Posterior vena cava (tissue), 2 donors: ENCODE data around the gene AMBN. TPM values are rescaled to one million over a fixed set of nuclear protein-coding genes. Genes with fewer than 3 reads are reported as not detected.

ENCODE experiments used
- DNase-seq: peaks from one replicate; pipeline ENCODE4 v3.0.0-alpha.2; 2020; ENCODE audit warnings: low spot score
- intact Hi-C, 2 donors: fragments of 100-400 bp; cut with DNase I; formaldehyde crosslinking; loops; one replicate each; pipeline versions ENCODE4 v1.14.1 to v1.14.2; 2022 to 2023
- long read RNA-seq, 2 donors: library from polyadenylated mRNA; unstranded; transcript quantifications; one replicate each; pipeline ENCODE4 v2.0.0, GENCODE V29; 2020 to 2021
- total RNA-seq, 2 donors: library from RNA; stranded (reverse); fragmentation: NEBNext Ultra II Directional; extraction: Animal tissue kit (Norgen Biotek cat#: 25700); gene quantifications; one replicate each; pipeline ENCODE4 v1.2.1, GENCODE V29; 2021
- donor health status: DM: yes; HTN: yes; CAD: no.
- donor health status: DM: yes; HTN: yes; CAD: no.

Gene AMBN, protein sequence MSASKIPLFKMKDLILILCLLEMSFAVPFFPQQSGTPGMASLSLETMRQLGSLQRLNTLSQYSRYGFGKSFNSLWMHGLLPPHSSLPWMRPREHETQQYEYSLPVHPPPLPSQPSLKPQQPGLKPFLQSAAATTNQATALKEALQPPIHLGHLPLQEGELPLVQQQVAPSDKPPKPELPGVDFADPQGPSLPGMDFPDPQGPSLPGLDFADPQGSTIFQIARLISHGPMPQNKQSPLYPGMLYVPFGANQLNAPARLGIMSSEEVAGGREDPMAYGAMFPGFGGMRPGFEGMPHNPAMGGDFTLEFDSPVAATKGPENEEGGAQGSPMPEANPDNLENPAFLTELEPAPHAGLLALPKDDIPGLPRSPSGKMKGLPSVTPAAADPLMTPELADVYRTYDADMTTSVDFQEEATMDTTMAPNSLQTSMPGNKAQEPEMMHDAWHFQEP
- not detected for total RNA-seq
- long read RNA-seq, donor 1: 0 reads
- long read RNA-seq, donor 2: 0 reads

DNA sequence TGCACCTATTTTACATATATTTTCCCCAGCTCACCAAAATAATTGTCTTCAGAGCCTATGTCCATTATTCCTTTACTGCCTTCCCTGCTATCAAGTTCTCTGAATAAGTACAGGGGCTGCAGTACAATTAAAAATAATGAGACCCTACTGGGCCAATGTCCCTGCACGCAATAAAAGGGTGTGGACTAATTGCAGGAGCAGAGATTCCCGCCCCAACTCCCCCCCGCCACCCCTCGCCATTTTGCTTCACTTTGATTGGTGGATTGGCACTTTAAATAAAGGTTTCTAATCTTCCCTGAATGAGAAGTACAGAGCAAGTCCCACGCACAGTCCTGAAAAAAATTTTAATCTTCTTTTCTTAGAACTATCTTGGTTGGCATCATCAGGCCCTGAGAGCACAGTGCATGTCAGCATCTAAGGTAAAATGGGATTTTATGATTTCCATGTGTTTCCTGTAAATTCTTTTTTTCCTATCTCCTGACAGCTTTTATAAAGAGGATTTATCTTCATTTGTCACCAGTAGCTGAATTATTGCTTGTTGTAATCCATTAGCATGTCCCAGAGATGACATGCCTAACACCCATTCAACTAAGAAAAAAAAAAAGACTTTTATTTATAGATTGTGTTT, at the start of gene AMBN:
Gene AMBN (plus strand): TSS at position 302 of the 628 bp plus-strand sequence. CDS start 103 bp downstream, at position 405.
- intact Hi-C loops: no loop called here
- no peak for DNase-seq

DNA sequence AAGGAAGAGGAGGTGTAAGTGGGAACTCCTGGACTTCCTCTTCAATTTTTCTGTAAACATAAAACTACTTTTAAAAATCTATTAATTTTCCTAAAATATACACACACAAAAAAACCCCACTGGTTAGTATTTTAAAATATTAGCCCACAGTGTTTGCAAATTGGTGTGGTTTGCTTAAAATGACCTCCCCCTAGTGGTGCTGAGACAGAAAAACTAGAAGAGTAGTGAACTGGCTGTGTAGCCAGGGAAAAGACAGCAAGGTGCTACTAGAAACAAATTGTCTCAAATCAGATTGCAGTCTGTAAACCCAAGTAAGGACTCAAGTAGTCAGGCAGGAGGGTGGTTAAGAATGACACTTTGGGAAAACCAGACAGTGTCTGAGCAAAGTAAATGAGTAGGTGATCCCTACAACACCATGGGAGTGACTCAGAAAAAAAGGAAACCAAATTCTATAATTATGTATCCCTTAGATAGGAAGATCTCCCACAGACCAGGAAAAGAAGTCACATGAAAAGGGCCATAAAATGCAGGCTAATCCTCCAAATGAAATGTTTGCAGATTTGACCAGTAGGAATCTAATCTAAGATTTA, 47.7 kb upstream of the AMBN start:
- intact Hi-C loops: no loop called here
- no peak for DNase-seq

DNA sequence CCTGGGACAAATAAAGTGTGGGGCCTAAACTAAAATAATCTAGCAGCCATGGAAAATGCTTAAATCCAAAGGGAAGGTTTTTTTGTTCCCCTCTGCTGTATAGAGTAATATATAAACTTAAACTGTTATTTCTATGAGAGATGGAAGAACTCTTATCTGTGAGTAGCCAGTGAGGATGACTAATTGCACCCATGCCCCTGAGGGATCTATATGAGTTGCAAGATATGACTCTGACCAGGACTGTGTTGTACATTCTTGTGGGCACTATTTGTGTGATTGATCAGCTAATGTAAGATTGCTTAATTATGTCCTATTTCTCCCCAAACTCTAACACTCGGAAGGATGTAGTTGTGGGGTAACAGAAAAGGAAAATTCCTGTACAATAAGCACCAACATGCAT, 35.2 kb upstream of the AMBN start:
- intact Hi-C loops: no loop called here
- DNase-seq: no peak

DNA sequence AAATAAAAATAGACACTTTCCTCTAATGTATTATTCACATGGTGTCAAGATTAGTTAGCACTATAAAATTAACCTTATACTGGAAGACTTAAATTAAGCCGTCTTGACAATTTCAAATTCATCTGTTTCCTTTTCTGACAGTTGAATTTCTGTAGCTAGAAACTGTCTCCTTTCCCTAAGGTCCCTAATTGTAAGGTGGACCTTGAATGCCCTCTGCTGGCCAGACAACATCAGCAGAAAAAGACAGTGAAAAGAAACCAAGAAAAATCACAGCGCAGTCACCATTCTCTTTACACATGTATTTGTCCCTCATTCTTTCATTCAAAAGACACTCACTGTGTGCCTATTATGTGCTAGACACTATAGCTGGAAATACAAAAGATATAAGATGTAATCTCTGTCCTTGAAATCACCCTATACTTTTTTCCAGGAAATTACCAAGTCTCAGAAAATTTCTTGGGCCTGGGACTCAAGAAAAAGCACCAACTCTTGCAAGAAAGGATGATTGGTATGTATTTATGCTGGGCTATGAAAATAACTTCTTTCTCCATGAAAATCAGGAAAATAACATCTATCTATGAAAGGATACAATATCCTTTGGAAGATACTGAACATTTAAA, 32.7 kb upstream of the AMBN start:
- intact Hi-C loops: no loop called here
- no peak for DNase-seq

DNA sequence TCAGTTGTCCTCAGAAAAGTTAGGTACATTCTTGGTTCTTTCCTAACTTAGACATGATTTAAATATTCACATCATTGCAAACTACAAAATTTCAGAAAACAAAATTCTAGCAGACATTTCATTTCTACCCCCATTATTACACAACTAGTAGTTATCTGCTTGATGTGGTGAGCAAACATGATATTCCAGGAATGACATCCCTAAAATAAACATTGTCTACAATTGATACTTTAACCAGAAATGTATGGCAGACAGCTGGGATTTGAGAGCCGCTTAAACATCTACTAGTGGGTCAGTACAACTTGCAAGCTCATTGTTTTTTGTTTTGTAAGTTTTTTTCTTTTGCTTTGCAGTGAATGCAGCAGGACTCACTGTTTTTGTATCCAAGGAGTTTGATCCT, 32.1 kb upstream of the AMBN start:
- intact Hi-C loops: no loop called here
- DNase-seq: no peak

DNA sequence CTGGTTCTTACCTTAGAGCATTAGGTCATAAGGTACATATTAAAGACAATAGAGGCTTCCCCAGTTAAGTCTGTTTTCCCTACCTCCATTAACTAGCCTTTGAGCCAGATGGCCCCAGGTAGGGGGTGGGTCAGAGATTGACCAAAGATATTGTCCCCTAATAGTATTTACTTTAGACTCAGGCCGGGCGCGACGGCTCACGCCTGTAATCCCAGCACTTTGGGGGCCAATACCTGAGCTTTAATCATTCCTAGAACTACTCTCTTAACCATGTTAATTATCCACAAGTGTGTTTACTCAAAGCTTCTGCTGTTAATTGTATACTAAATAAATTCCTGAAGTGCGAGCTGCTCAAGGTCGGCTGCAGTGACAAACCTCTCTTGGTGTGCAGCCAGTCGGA, 28.0 kb upstream of the AMBN start:
- intact Hi-C loops: no loop called here
- no peak for DNase-seq

DNA sequence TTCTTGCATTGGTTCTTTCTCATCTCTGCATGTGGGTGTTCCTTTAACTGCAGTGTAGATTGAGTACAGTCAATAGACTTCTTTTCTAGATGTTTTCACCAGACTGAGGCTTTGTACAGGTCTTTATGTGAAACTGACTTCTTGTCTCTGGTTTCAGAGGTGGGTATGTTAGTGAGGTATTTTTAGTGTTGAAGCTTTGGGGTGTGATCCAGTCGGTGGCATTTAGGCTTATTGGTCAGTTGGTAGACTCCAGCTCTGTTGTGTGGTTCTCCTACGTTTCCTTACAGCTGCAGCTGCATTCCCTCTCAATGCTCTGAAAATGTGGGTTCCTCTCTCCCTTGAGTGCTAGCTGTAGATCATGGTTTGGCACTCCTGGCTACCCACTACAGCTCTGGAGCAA, 21.3 kb upstream of the AMBN start:
- DNase-seq: no peak
- intact Hi-C loops: loop anchor here in 1 of 2 donors (5.0 kb wide), 1 partner anchor 1752 kb away; no protein-coding TSS in a partner anchor

DNA sequence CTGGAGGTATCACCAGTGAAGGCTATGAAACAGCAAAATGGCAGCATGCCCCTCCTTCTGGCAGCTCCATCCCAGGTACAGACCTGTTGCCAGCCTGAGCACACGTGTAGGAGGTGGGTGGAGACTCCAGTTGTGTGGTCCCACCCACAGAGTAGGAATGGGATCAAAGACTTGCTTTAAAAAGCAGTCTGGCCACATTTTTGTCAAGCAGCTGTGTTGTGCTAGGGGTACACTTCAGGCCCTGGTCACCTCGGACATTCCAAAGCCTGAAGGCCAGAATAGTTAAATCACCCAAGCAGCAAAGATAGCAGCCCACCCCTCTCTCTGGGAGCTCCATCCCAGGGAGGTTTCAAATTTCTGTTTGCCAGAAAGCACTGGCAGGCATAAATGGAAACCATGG, 20.3 kb upstream of the AMBN start:
- no peak for DNase-seq
- intact Hi-C loops: loop anchor here in 1 of 2 donors (5.0 kb wide), 1 partner anchor 1751 kb away; no protein-coding TSS in a partner anchor

DNA sequence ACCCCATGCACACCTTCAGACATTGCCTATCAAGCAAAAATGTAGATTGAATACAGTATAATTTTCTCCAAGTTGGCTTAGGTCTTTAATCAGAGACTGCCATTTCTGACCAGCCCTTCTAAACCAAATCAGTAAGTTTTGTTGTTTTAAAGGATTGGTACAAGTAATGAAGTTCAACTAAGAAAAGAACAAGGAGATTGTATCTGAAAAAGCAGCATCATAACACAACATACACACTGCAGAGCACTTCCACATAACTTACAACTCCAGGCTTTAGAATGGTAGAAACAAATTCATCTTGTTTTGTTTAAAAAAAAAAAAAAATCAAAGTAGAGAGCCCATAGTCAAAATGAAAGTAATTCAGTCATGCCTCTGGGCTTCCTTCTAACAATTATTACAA, 16.1 kb upstream of the AMBN start:
- DNase-seq: no peak
- intact Hi-C loops: no loop called here

DNA sequence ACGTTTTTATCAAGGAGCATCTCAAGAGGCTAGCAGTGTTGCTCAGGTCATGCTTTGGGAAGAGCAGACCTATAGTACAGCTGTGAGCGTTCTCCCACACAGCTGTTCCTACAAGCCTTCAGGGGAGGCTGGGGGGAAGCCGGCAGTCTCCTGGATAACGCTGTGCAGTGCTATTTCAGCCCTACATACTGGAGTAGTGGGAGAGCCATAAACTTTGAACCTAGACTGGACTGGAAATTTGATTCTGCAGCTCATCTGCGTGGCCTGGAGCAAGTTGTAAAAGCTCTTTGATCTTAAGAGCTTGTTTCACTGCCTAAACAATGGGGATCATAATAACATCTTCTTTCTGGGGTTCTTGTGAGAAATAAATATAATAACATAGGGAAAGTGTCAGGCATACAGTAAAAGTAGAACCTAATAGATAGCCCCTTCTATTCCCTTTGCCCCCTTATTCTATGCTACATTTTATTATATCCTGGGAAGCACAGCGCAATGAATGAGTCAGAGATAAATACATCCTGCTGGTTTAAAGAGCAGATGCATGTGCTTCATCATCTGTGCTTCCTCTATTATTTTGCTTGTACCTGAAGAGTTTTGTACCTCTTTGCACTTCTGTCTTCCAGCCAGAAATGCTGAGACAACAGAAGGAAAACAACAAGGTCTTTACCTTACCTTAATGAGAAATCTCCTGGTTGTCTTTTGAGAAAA, 14.7 kb upstream of the AMBN start:
- intact Hi-C loops: no loop called here

DNA sequence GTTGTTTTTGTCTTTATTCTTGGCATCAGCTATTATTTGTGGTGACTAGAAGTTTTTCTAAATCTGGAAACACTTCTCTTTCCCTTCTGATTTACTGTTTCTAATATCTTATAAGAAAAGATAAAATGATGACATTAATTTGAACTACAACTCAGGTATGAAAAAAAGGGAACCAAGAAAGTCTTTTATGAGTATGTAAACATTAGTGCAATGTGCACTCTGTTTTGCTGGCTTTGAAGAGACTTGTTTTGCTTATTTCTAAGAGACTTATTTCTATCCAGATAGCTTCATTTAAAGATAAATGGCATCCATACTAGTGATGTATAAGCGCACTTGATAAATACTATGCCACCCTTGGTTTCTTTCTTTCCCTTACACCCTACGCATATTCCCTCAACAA, 10.1 kb upstream of the AMBN start:
- intact Hi-C loops: no loop called here
- DNase-seq: no peak

More for the DNA sequence above, 14.7 kb upstream of the AMBN start:
- DNase-seq: no peak

DNA sequence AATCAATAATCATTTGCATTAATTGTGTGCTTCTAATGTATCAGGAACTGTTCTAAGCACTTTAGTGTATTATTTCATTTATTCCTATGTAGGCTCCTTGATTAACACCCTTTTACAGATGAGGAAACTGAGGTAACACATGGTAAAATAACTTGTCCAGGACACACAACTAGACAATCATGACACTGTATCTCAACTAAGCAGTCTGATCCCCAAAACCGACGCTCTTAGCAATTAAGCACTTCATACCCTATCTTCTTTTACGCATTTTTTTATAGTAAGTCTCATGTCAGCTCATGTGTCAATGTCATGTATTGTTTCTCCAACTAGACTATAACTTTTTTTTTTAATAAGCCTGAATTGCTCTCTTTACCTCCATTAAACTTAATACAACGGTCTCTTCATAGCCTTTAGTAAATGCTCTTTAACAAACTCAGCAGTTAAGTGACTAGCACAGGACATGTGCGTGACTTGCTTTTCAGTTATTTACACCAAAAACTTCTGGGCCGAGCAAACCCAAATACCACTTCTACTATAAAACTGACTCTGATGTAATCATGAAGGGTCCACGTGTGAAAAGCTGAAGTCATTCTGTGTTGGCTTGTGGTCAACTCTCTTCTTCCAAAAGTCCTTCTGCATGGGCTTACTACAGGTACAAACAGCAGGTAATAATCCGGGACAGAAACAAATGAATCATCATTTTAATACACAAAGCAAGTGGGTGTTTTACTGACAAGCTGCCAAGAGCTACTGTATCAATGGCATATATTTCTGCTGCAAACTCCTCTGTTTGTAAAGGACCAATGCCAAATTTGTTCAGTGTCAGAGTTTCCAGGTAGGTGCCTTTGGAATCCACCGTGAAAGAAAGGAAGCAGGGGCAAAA, 7.9 kb upstream of the AMBN start:
- intact Hi-C loops: no loop called here

DNA sequence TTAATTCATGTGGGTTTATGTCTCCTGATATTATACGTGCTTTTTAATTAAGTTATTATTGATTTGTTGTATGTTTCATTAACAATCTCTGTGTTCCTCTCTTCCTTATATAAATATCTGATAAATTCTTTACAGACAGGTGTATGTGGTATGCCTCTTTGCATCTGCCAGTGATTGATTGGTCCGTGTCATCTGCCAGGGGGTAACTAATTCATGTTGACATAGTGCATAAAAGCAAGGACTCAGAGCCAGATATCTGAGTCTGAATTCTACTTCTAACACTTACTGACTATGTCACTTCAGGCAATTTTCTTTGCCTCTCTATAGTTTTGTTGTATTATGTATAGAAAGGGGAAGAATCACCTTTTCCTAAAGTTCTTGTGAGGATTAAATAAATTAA, 5.2 kb upstream of the AMBN start:
- no peak for DNase-seq
- intact Hi-C loops: no loop called here

More for the DNA sequence above, 7.9 kb upstream of the AMBN start:
- no peak for DNase-seq

DNA sequence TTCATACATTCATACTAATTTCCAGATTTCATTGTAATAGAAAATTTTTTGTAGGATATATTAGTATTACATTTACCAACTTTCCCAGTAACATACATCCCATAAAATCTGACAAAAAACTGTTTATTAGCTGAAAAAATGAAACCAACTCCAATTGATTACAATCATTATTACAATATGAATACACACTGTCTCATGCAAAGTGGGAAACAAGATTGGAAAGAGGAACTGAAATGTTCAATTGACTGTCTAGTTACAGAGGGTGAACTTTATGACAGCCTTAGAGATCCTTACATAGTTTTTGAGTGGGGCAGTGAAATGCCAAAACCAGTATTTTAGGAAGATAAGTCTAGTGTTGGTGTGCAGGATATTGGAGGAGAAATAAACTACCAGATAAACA, 2.3 kb upstream of the AMBN start:
- intact Hi-C loops: no loop called here
- DNase-seq: no peak

DNA sequence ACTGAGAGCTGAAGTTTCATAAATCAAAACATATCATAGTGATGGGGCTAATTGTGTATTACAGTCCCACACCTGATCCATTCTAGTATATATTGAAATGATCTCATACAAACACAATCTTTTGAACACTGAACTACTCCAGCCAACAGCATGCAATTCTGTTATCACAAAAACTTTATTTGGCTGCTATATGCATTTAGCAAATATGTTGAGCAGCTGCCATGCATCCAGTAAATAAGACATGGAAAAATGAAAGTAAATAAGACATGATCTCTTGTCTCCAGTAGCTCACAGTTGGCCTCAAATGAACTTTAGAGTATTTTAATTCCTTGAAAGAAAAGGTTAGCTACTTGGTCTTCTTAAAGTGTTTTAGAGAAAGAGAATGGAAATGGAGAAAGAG, 2.1 kb downstream of the AMBN start:
- DNase-seq: no peak
- intact Hi-C loops: no loop called here

DNA sequence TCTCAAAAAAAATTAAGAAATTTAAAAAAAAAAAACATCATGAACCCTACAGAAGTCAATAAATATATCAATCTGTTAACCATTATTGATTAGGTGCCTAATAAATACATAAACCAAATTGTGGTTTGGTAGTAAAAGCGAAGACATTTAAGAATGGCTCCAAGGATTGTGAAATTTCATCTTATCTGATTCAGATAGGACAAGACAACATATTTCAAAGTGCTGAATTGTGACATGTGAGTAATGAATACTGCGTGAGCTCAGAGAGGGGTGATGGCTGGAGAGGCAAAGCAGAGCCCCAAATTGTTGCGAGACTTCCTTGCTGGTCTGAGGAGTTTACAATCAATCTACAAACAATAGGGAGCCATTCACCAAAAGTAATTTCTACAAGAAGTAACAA, 8.2 kb downstream of the AMBN start:
- DNase-seq: no peak
- intact Hi-C loops: loop anchor here in 1 of 2 donors (10.0 kb wide), 1 partner anchor 104 kb away; no protein-coding TSS in a partner anchor

DNA sequence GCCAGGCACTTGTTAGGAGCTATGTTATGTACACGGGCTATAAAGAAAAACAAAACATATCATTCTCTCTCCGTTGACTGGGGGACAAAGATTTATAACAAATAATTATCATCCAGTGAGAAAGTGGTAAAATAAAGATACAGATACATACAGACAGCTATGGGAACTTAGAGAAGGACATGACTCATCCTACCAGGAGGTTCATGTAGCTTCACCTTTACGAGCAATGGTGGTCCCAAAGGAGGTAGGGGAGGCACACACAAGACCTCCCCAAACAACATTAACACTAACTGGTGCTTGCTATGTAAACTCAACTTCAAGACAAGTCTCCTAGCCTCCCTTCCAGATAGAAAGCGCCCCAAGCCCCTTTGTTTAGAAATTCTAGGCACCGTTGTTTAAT, 8.9 kb downstream of the AMBN start:
- intact Hi-C loops: loop anchor here in 1 of 2 donors (10.0 kb wide), 1 partner anchor 104 kb away; no protein-coding TSS in a partner anchor
- no peak for DNase-seq

DNA sequence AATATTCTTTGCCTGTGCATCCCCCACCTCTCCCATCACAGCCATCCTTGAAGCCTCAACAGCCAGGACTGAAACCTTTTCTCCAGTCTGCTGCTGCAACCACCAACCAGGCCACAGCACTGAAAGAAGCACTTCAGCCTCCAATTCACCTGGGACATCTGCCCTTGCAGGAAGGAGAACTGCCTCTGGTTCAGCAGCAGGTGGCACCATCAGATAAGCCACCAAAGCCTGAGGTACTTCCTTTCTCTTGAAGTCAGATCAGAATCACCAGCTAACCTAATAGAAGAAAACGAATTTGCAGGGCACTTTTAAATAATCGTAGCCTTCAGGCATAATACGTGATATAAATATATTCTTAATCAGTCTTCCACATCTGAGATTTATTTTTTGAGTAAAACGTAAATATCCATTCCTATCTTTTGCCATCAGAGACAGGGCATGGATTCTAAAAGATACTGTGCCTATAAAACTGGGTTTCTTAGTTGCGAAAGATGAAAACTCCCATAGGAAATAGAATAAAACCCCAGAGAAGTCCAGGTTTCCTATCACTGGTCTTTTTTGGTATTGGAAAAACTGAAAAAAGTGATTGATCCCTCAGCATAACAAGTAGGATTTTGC, 9.5 kb downstream of the AMBN start:
- intact Hi-C loops: loop anchor here in 1 of 2 donors (10.0 kb wide), 1 partner anchor 103 kb away; no protein-coding TSS in a partner anchor
- no peak for DNase-seq
